Epithelial cell of esophagus (primary cell): ENCODE measurements around the gene OR52R1.

Experiments
- DNase-seq: peaks from one replicate; pipeline ENCODE4 v3.0.0; 2010; ENCODE audit warnings: low read depth
- H3K4me3 ChIP-seq: 2 replicates; pipeline ENCODE4 v1.5.1; 2011; ENCODE audit warnings: mild to moderate bottlenecking, low read length, control low read depth
- TF ChIP-seq, protein P1 (sequence below): IDR thresholded peaks from 2 replicates; pipeline ENCODE4 v1.5.1; 2011; ENCODE audit warnings: low read depth, mild to moderate bottlenecking, low read length, control low read depth, inconsistent platforms; ENCODE audit not compliant: insufficient read depth; ENCODE audit errors: missing control alignments

Gene OR52R1

GRCh38 chr11:4769838-4770237, 34.3 kb downstream of the OR52R1 start, which contains the start of gene OR51F1:
Gene OR51F1, minus strand, starts transcription at chr11:4769938. Its CDS starts 0 bp downstream, at chr11:4769938.
- DNase-seq = no peak
- no peak within 1 kb of the TSS for H3K4me3 ChIP-seq
- TF ChIP-seq, protein P1, sequence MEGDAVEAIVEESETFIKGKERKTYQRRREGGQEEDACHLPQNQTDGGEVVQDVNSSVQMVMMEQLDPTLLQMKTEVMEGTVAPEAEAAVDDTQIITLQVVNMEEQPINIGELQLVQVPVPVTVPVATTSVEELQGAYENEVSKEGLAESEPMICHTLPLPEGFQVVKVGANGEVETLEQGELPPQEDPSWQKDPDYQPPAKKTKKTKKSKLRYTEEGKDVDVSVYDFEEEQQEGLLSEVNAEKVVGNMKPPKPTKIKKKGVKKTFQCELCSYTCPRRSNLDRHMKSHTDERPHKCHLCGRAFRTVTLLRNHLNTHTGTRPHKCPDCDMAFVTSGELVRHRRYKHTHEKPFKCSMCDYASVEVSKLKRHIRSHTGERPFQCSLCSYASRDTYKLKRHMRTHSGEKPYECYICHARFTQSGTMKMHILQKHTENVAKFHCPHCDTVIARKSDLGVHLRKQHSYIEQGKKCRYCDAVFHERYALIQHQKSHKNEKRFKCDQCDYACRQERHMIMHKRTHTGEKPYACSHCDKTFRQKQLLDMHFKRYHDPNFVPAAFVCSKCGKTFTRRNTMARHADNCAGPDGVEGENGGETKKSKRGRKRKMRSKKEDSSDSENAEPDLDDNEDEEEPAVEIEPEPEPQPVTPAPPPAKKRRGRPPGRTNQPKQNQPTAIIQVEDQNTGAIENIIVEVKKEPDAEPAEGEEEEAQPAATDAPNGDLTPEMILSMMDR = no peak

DNA sequence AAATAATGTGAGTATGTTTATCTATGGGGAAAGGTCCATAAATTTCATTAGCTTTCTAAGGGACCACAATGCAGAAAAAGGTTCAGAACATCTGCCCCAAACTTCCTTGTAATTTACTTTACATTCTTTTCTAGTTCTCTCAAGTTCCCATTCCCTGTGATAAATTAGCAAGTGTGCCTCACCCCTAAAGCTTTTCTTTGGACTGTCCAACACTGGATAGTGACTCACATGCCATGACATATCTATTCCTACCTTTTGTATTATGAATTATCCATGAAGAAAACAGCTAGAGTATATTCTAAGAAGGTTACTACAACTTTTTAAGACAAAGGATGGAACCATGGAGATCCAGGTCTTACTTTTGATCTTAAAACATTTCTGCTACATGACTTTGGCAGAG, 36.1 kb downstream of the OR52R1 start:
- TF ChIP-seq, protein P1 = no peak
- no peak overlapping the region for H3K4me3 ChIP-seq
- DNase-seq = no peak

GRCh38 chr11:4766420-4767043, 37.6 kb downstream of the OR52R1 start:
- TF ChIP-seq, protein P1 = no peak

GRCh38 chr11:4763096-4763495, 41.1 kb downstream of the OR52R1 start:
- no peak for DNase-seq
- TF ChIP-seq, protein P1 = no peak
- H3K4me3 ChIP-seq = no peak overlapping the region

More at GRCh38 chr11:4766420-4767043, 37.6 kb downstream of the OR52R1 start:
- no peak overlapping the region for H3K4me3 ChIP-seq
- DNase-seq = no peak
